A549 (cell line): ENCODE measurements around the gene TBX5. TPM values are rescaled to one million over a fixed set of nuclear protein-coding genes. Genes with fewer than 3 reads are reported as not detected.
A peak's percentile ranks its signal among the peaks of the same experiment; 100 is the strongest.

Source experiments
- ATAC-seq, 2 experiments: fragments of 200-7000 bp in 1 of 2; fragments of >200 bp in 1 of 2; cut with Nextera tagmentation in 1 of 2; cut with Tn5 transposase in 1 of 2; 3 replicates each; pipeline versions ENCODE4 v1.8.0 to v1.9.1; 2018 to 2020; ENCODE audit warnings: mild to moderate bottlenecking in 1 of 2, moderate library complexity in 1 of 2
- CTCF ChIA-PET: fragments of 300-600 bp; sonication (Branson Sonifier 250); formaldehyde crosslinking; extraction: SDS; loops from one replicate; lab custom pipeline; 2021; ENCODE audit warnings: antibody characterized with exemption, inconsistent platforms; lab: Yijun Ruan, JAX
- POLR2A ChIA-PET: fragments of 350-600 bp; formaldehyde crosslinking; extraction: SDS; loops from one replicate; lab custom pipeline; 2021; ENCODE audit warnings: antibody characterized with exemption, inconsistent platforms; lab: Yijun Ruan, JAX
- DNase-seq, 2 experiments: peaks; one replicate each; pipeline versions ENCODE4 v3.0.0 to v3.0.0-alpha.2; 2011 to 2016; ENCODE audit warnings: low read depth in 1 of 2, low spot score in 1 of 2
- FAIRE-seq: peaks from 2 replicates; lab custom pipeline; 2011; peaks lifted over from hg19 to GRCh38; lab: Jason Lieb, UNC
- H3K27ac ChIP-seq, 2 experiments: fragments of >200 bp; sonication (Bioruptor Twin); formaldehyde crosslinking; 3 replicates each; pipeline ENCODE4 v1.5.1; 2016 to 2017
- H3K4me1 ChIP-seq: fragments of >200 bp; sonication (Bioruptor Twin); formaldehyde crosslinking; 3 replicates; pipeline ENCODE4 v1.6.1; 2016
- H3K4me2 ChIP-seq: fragments of >200 bp; sonication (Bioruptor Twin); formaldehyde crosslinking; 3 replicates; pipeline ENCODE4 v1.6.1; 2016
- H3K4me3 ChIP-seq: fragments of >200 bp; sonication (Bioruptor Twin); formaldehyde crosslinking; 3 replicates; pipeline ENCODE4 v1.5.1; 2016
- H3K9me3 ChIP-seq: fragments of >200 bp; sonication (Bioruptor Twin); formaldehyde crosslinking; 3 replicates; pipeline ENCODE4 v1.6.1; 2016
- ATOH8 ChIP-seq: fragments of 250-450 bp; sonication (Bioruptor Pico); IDR thresholded peaks from 2 replicates; pipeline ENCODE4 v1.5.0; 2020; ENCODE audit warnings: low read depth, mild to moderate bottlenecking, moderate library complexity
- CBX2 ChIP-seq: fragments of 200-600 bp; sonication (generic); IDR thresholded peaks from 2 replicates; pipeline ENCODE4 v1.6.1; 2016; ENCODE audit warnings: low read depth, mild to moderate bottlenecking, borderline replicate concordance
- CHD2 ChIP-seq: fragments of 150-350 bp; IDR thresholded peaks from 2 replicates; pipeline ENCODE4 v1.6.1; 2014; ENCODE audit warnings: low read length; ENCODE audit not compliant: partially characterized antibody
- E2F6 ChIP-seq: IDR thresholded peaks from 2 replicates; pipeline ENCODE4 v1.6.1; 2012; ENCODE audit warnings: low read depth, borderline replicate concordance
- EHF ChIP-seq: fragments of 250-450 bp; sonication (Bioruptor Pico); IDR thresholded peaks from 2 replicates; pipeline ENCODE4 v1.5.0; 2020; ENCODE audit warnings: mild to moderate bottlenecking
- FOXS1 ChIP-seq: fragments of 250-450 bp; sonication (Bioruptor Pico); IDR thresholded peaks from 2 replicates; pipeline ENCODE4 v1.5.0; 2020; ENCODE audit warnings: mild to moderate bottlenecking, moderate library complexity
- GATA3 ChIP-seq: IDR thresholded peaks from 2 replicates; pipeline ENCODE4 v1.6.1; 2012; ENCODE audit warnings: borderline replicate concordance
- HEYL ChIP-seq: fragments of 250-450 bp; sonication (Bioruptor Pico); IDR thresholded peaks from 2 replicates; pipeline ENCODE4 v1.8.0; 2021; ENCODE audit warnings: mild to moderate bottlenecking, moderate library complexity
- HOXB5 ChIP-seq: fragments of 250-450 bp; sonication (Bioruptor Pico); IDR thresholded peaks from 2 replicates; pipeline ENCODE4 v1.5.0; 2020; ENCODE audit warnings: mild to moderate bottlenecking, moderate library complexity
- MAFK ChIP-seq: fragments of 450-650 bp; IDR thresholded peaks from 2 replicates; pipeline ENCODE4 v1.6.1; 2014; ENCODE audit not compliant: partially characterized antibody
- MYC ChIP-seq: IDR thresholded peaks from 2 replicates; pipeline ENCODE4 v1.6.1; 2012; ENCODE audit warnings: mild to moderate bottlenecking, inconsistent platforms, low read length, improper control_type of control experiment, borderline replicate concordance
- POLR2AphosphoS2 ChIP-seq: conservative IDR thresholded peaks from 2 replicates; pipeline ENCODE4 v1.6.1; 2012; ENCODE audit warnings: low read length, improper control_type of control experiment, inconsistent platforms
- RARB ChIP-seq: fragments of 250-450 bp; sonication (Bioruptor Pico); IDR thresholded peaks from 2 replicates; pipeline ENCODE4 v1.8.0; 2021; ENCODE audit warnings: mild to moderate bottlenecking, moderate library complexity
- RCOR1 ChIP-seq: fragments of 150-350 bp; IDR thresholded peaks from 2 replicates; pipeline ENCODE4 v1.6.1; 2014; ENCODE audit warnings: antibody characterized with exemption, low read length, low read depth
- RNF2 ChIP-seq: fragments of 200-600 bp; sonication (generic); IDR thresholded peaks from 2 replicates; pipeline ENCODE4 v1.6.1; 2016; ENCODE audit warnings: low read depth, mild to moderate bottlenecking, antibody characterized with exemption, moderate library complexity, borderline replicate concordance
- TP53 ChIP-seq: fragments of 250-450 bp; sonication (Bioruptor Pico); IDR thresholded peaks from 2 replicates; pipeline ENCODE4 v1.5.0; 2021; ENCODE audit warnings: mild to moderate bottlenecking, moderate library complexity
- ZNF302 ChIP-seq: fragments of 250-450 bp; sonication (Bioruptor Pico); IDR thresholded peaks from 2 replicates; pipeline ENCODE4 v1.9.0; 2021; ENCODE audit warnings: inconsistent platforms, mild to moderate bottlenecking, moderate library complexity
- WGBS: methylation state at CpG from one replicate; pipeline ENCODE4 v1.1.6; 2017; ENCODE audit errors: missing lambda C conversion rate; 5-methylcytosine and 5-hydroxymethylcytosine counted together
- polyA minus RNA-seq: library from RNA; depleted of rRNA, polyadenylated mRNA; stranded (reverse); fragments of >200 nt; gene quantifications from 2 replicates; pipeline ENCODE4 v1.2.3, GENCODE V29; 2011; rRNA and poly(A)+ RNA removed
- polyA plus RNA-seq, 4 experiments: library from polyadenylated mRNA; depleted of rRNA in 3 of 4; stranded (reverse); fragments of >200 nt; fragmentation: RNase III in 1 of 4; extraction: RNeasy Plus Mini Kit Qiagen cat#74134 plus additional on column Dnase treatment in 1 of 4; gene quantifications; 2 replicates in 3 of 4; 3 replicates in 1 of 4; pipeline ENCODE4 v1.2.3, GENCODE V29; 2011 to 2017

TBX5 gene
- polyA plus RNA-seq (2011; rRNA removed) (not detected in 2 replicates), polyA plus RNA-seq (2017; fragmentation: RNase III; extraction: RNeasy Plus Mini Kit Qiagen cat#74134 plus additional on column Dnase treatment) (not detected in 3 replicates), polyA minus RNA-seq (not detected in 2 replicates)
- not detected in 2 replicates for polyA plus RNA-seq (2012; cell fraction: cytosol; rRNA removed)
- not detected in 2 replicates for polyA plus RNA-seq (2012; cell fraction: nucleus; rRNA removed)

GRCh38 chr12:114405519-114406271 is at the start of gene TBX5:
TSS of gene TBX5 (minus strand) at chr12:114406144. CDS start at chr12:114403898, 2,246 bp downstream.
- Histone ChIP-seq H3K4me3 (peak within 1 kb of the TSS; percentile 28; the same call in 2 of the 3 replicates), H3K4me1 (no peaks in the 10 kb centered on the region)
- no peak for DNase-seq
- 8% methylated on average over 33 of the region's 39 CpGs for WGBS
- TF ChIP-seq TP53 (CRISPR knock-in tag) (no peak), ATOH8 (CRISPR knock-in tag) (no peak), EHF (CRISPR knock-in tag) (no peak), E2F6 (no peak), GATA3 (no peak)
- TF ChIP-seq, all 56 proteins: peak for 0
- H3K27ac ChIP-seq, result no peak within 1 kb of the TSS
- H3K9me3 ChIP-seq, result no peaks in the 10 kb centered on the region
- FAIRE-seq (no peak), ATAC-seq (peak; percentile 48 to 57; a peak in 3 of 6 replicates)
- H3K4me2 ChIP-seq, result peak within 1 kb of the TSS; percentile 69
- ChIA-PET CTCF (no interaction called here), POLR2A (no interaction called here)

GRCh38 chr12:114451657-114452056 is 45.7 kb upstream of the TBX5 start:
- FAIRE-seq, result no peak
- H3K4me3 ChIP-seq, result no peak overlapping the region
- no peak for TF ChIP-seq RNF2
- TF ChIP-seq, all 56 proteins: peak for 0
- ChIA-PET CTCF (no interaction called here), POLR2A (no interaction called here)
- Histone ChIP-seq H3K4me1 (no peaks in the 10 kb centered on the region), H3K27ac (no peak overlapping the region), H3K9me3 (no peaks in the 10 kb centered on the region), H3K4me2 (no peak overlapping the region)
- 10% methylated on average over 2 of the region's 2 CpGs for WGBS
- DNase-seq (no peak), ATAC-seq (no peak)

GRCh38 chr12:114450515-114451300 is 44.8 kb upstream of the TBX5 start:
- ChIA-PET CTCF (interaction anchor here (0.6 kb wide), 1 partner anchor 154 kb away, joined by 5 read pairs; no protein-coding TSS in a partner anchor), POLR2A (no interaction called here)
- Histone ChIP-seq H3K27ac (no peak overlapping the region), H3K4me3 (no peak overlapping the region), H3K4me1 (no peaks in the 10 kb centered on the region), H3K4me2 (no peak overlapping the region), H3K9me3 (no peaks in the 10 kb centered on the region)
- no peak for ATAC-seq
- no peak for FAIRE-seq
- TF ChIP-seq CBX2 (no peak), MAFK (no peak), POLR2AphosphoS2 (no peak), CHD2 (no peak), RNF2 (no peak), HEYL (CRISPR knock-in tag) (no peak), MYC (no peak), RCOR1 (no peak), RARB (no peak), HOXB5 (CRISPR knock-in tag) (no peak), ZNF302 (CRISPR knock-in tag) (no peak), FOXS1 (CRISPR knock-in tag) (no peak)
- DNase-seq, result no peak
- WGBS, result under 1% methylated on average over 7 of the region's 7 CpGs
